GM21619 (cell line): ENCODE measurements around the gene KRT17.
"Not testable (repeated sequence)": the region's sequence is repeated elsewhere in the genome, so short reads cannot be mapped to it uniquely, and the experiment has no call there.

Source experiments
- ATAC-seq: cut with Tn5 transposase; IDR thresholded peaks from one replicate; pipeline ENCODE4 v1.9.1; 2021; ENCODE audit not compliant: unreplicated experiment

KRT17 gene

DNA sequence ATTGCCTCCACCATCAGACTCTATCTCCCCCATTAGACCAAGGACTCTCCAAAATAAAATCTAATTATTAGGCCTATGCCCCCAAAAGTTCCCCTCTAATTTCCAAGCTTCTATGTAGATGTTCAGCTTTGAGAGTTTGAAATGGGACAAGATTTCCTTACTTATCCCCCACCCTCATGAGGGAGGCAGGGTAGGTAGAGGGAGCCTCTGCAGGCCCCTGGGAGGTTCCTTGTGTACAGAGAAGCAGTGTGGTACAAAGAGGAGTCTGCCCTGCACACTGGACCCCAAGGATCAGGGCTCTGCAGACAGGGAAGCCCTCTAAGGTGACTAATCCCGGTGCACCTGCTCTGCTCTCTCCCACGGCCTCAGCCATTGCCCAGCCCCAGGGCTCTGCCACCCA lies 2.5 kb downstream of the KRT17 start:
- no peak for ATAC-seq

DNA sequence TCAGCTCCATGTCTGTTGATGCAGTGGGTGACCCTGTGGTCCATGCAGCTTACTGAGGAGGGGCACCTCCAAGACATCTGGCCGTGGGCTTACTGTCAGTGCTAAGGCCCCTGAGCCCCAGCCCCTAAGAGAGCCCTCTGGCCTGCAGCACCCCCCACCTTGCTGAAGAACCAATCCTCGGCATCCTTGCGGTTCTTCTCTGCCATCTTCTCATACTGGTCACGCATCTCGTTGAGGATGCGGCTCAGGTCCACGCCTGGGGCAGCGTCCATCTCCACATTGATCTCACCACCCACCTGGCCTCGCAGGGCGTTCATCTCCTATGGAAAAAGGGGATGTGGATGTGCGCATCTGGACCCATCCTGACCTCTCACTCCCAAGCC lies 2.9 kb downstream of the KRT17 start:
- ATAC-seq, result not testable (repeated sequence)

DNA sequence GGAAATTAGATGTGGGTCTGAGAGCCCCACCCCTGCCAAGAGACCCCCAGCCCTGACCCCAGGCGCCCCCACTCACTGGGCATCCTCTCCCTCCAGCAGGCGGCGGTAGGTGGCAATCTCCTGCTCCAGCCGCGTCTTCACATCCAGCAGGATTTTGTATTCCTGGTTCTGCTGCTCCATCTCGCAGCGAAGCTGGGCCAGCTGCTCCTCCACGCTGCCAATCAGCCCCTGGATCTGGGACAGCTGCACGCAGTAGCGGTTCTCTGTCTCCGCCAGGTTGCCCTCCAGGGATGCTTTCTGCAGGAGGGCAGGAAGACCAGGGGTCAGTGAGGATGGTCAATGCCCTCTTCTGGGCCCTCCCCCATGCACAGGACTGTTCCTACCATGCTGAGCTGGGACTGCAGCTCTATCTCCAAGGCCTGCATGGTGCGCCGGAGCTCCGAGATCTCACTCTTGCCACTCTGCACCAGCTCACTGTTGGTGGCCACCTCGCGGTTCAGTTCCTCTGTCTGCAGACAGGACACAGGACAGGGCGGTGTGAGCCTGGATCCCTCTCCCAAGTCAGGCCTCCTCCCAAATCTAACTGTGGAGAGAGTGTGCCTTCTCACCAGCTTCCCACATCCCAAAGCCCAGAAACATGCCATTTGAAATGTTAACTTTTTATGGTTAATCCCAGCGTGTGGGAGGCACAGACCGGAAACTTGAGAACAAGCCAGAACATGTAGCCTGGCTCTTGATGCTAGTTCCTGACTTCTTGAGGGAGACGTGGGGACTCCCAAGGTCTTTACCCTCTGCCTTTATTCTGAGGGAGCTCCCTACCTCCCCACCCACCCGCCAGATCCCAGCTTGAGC lies 3.6 kb downstream of the KRT17 start:
- ATAC-seq, result no peak

DNA sequence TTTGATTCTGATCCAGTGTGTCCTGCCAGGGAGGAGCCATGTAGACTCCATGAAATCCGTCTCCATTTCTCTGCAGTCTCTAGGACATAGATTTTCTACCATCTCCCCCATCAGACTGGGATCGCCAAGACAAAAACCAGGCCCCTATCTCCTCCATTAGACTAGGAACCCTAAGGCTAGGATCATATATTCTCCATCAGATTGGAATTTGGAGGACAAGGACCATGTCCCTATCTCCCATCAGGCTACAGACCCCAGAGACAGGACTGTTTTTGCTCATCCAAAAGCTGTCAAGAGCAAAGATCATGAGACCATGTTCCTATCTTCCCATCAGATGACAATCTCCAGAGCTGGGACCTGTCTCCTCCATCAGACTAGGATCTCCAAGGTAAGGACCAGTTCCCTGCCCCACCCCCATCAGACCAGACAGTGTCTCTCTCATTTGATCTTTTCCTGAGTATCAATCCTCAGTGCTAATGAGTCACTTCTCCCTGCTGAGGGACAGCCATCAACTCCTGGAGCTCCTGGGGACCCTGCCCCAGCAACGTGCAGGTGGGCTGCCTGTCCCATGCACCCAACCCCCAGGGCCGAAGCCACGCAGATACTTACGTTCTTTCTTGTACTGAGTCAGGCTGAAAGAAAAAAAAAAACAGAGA lies 4.3 kb downstream of the KRT17 start:
- not testable (repeated sequence) for ATAC-seq

DNA sequence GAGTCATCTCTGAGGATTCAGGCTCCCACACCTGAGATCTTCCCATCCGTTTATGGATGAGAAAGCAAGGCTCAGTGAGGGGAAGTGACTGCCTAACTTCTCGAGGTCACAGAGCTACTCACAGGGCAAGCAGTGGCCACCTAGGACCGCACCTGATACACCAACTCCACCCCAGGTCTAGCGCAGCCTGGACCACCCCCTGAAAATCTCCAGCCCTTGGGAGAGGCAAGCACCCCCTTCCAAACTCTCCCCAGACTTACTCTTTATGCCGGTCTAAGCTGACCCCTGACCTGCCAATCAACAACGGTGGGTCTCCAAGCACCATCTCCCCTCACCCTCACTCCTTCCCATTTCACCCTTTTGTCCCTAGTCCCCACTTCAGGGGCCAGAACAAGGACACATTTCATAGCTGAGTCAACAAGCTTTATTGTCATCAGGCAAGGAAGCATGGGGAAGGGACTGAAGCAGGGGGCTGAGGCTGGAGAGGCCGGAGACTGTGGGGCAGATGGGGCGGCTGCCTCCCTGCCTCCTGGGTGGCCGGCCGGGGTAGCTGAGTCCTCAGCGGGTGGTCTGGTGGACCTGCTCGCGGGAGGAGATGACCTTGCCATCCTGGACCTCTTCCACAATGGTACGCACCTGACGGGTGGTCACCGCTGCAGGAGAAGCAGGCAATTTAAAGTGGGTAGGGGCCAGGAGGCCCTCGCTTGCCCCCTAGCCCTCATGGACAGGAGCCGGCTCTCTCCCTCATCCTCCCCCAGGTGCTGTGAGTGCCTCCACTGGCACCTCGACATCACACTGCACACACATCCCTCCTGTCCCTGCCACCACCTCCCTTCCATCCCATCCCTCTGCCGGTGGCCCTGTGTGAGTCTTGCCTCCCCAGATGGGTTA lies 5.1 kb downstream of the KRT17 start:
- no peak for ATAC-seq

DNA sequence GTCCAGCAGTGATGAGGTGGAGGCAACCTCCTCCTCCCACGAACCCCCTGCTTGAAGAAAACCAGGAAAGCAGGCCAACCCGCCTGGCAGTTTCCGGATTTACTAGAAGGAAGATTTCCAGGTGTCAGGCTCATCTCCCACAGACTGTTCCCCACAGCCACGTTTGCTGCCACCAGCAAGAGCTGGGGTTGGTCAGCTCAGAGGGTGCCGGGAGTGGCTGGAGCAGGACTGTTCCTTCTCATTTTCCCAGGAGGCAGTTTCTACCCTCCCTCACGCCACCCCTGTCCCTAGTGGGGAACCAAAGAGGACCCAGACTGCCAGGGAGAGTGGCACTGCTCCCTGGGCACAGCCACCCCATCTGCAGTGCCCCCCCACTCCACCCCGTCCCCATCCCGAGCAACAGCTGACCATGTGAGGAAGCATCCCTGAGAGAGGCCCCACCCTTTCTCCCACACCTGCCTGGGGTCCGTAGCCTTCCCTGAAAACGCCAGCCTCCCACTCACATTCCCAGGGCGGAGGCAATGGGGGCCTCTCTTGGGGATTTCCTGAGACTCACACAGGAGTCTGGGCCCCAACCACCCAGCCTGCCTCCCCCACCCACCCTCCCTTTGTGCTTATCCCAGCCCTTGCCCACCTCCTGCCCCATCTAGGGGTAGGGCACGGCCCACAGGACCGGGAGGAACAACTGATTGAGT lies 5.9 kb downstream of the KRT17 start:
- ATAC-seq, result no peak

DNA sequence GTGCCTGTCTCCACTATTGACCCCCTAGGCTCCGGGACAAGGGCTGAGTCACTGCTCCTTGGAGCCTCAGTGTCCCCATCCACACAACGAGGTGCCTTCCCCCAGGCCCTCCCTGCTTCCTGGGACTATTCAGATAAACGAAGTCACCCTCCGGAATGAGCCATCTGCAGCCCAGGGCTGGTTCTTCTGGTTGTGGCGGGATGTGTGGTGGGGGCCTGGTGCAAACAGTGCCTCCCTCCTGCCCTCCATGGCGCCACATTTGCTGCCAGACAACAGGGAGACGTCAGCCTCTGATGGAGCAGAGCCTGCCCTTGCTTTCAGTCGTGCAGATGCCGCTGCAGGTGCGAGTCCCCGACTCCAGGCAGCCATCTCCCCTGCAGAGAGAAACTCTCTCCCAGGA lies 6.7 kb downstream of the KRT17 start:
- no peak for ATAC-seq

DNA sequence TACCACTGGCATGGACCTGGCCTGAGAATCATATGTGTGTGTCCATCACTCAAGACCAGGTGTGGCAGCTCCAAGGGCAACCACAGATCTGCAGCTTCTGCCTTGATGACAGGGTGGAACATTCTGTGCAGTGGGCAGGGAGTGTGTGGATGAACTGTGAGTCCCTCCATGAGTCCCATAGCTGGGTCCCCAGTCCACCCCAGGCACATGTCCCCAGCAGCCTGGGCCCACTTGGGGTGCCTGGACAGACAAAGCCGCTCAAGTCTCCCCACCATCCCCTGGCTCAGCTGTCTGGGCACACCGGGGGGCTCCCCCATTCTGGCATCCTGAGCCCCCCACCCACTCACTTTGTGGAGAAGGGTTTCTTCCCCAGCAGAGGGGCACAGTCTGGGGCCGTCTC lies 7.2 kb downstream of the KRT17 start:
- ATAC-seq, result no peak

DNA sequence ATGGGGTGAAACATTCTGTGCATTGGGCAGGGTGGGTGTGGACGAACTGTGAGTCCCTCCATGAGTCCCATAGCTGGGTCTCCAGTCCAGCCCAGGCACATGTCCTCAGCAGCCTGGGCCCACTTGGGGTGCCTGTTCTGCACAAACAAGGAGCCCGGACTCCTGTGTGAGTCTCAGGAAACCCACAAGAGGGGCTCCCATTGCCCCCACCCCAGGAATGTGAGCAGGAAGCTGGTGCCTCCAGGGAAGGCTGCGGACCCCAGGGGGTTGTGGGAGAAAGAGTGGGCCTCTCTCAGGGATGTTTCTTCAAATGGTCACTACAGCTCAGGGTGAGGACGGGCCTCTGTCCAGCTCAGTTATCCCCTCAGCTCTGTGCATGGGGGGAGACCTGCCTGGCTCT lies 7.9 kb downstream of the KRT17 start:
- not testable (repeated sequence) for ATAC-seq

DNA sequence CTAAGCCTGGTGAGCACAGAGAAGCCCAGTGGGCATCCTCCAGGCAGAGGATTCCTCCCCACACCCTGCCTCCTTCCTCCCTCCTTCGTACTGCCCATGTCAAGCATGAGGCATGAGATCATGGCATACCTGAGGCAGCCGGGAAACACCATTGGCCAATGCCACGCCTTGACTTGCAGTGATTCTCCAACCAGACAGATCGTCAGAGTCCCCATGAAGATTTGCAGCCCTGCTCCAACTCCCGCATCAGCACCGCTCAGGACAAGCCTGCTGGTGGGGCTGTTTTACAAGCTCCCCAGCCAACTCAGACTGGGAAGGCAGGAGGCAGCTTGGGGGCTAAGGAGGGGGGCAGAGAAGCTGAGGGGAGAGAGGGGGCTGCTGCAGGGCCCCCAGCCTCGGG lies 8.9 kb downstream of the KRT17 start:
- ATAC-seq, result no peak

DNA sequence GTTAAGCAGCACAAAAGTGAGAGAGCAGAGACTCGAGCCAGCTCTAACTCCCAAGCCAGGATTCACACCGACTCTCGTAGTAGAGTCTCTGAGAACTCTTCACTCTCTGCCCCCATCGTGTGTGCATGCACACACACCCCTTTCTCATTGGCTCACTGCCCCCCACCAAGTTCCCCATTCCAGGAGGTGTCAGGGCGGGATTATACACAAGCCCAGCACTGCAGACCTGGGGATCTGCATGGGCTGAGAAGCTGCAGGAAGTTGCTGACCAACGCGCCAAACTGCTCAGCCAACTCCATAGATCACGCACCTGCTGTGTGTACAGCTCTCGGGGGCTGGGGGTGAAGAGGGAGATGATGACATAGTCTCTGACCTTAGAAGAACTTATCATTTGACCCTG lies 9.6 kb downstream of the KRT17 start:
- not testable (repeated sequence) for ATAC-seq

DNA sequence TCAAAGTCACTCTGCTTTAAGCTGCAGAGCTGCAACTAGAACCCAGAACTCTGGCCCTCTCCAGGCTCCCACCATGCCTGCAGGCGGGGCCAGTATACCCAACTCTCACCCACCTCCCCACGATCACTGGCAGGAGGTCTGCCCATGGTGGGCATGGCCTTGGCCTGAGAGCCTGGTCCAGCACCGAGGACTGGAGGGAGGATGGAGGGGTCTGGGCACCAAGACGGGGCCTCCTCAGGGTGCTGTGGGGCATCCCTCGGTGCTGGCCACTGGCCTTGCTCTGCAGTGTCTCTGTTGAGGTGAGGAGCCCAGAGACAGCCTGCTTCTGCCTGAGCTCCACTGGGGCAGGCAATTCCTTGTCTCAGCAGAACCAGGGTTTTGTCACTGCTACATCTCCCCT lies 10.3 kb downstream of the KRT17 start:
- no peak for ATAC-seq

DNA sequence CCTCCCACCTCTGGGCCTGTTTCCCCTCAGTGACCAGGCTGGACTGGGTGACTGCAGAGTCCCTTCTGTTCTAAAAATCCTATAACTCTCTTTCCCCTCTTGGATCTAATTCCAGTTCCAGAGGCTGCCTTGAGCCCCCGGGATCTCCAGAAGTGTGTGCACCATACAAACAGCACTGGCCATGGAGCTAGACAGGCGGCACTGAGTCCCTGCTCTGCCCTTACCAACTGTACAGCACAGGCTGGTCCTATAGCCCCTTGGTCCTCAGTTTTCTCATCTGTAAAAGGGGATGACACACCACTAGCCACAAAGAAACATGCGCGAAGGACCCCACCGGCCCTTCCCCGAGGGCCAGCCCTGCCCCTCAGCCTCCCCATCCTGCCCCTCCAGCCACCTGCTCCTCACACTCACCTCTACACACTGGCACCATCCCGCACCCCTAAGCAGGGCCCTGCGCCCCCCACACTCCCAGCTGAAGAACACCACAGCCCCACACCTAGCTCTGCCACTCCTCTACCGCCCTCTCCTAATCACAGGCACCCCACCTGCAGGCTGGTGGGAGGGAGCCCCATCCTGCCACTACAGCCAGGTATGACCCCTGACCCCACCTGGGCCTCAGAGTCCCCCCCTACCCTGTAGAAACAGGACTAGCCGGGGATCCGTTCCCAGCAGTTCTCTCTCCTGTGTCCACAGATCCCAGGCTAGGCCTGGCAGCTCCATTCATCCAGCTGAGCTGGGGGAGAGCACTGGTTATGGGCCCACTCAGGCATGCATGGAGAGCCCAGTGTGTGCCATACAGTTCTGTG lies 10.9 kb downstream of the KRT17 start:
- no peak for ATAC-seq

DNA sequence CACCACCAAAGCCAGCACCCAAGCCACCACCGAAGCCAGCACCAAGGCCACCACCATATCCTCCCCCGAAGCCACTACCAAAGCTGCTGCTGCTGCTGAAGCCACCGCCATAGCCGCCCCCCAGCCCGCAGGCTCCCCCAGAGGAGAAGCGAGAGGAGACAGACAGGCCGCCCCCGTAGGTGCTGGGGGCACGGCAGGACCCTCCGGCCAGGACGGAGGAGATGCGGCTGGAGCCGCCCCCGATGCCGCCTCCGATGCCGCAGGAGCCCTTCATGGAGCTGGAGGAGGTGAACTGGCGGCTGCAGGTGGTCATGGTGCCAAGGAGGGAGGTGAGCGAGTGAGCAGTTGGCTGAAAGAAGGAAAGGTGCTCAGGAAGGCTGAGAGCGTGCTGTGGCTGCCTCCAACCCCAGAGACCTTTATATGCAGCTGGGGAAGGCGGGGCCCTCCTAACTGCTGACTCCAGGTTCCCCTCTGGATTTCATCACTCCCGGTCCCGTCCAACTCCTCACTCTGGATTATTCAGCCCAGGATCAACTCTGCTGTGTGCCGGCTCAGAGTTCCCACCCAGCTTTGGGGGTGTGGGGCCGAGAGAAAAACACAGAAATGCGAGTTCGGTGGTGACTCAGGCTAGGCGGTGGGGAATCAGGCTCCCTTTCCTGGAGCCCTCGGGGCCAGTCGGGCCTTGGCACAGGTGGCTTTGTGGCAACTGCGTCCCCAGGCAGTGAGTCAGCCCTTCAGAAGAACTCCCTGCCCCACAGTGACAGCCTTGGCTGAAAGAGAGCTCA lies 11.8 kb downstream of the KRT17 start, which contains the start of gene KRT16:
Gene KRT16, minus strand, starts transcription at position 392 of the 785 bp plus-strand sequence. Its CDS starts 79 bp downstream, at position 313.
- ATAC-seq, result not testable (repeated sequence)

DNA sequence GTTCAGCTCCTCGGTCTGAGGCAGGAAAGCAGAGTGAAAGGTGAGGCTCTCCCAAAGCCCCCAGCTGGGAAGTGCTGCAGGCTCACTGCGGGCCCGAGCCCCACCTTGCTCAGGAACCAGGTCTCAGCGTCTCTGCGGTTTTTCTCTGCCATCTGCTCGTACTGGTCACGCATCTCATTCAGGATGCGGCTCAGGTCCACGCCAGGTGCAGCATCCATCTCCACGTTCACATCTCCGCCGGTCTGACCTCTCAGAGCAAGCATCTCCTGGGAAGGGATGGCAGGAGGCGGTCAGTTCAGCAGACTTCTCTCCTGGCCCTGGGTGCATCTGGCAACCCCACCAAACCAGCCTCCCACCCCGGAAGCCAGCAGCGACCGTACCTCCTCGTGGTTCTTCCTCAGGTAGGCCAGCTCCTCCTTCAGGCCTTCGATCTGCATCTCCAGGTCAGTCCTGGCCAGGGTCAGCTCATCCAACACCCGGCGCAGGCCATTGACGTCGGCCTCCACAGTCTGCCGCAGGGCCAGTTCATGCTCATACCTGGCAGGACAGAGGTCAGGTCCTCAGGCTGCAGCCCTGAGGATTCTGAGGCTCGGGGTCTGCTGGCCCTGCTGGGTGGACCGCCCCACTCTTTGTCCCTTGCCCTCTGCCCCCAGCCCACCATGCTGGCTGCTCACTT lies 13.3 kb downstream of the KRT17 start:
- no peak for ATAC-seq

DNA sequence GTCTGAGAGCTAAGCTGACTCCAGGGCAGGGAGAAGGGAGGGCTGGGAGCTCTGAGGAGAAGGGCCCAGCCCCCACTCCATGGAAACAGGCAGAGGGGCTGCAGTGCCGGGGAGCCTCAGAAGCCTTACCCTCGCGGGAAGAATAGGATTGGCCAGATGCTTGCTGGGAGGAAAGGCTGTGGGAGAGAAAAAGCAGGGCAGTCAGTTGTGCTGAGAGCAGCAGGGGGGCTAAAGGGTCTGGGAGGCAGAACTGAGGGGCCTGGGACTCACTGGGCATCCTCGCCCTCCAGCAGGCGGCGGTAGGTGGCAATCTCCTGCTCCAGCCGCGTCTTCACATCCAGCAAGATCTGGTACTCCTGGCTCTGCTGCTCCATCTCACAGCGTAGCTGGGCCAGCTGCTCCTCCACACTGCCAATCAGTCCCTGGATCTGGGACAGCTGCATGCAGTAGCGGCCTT lies 14.3 kb downstream of the KRT17 start:
- ATAC-seq, result not testable (repeated sequence)

DNA sequence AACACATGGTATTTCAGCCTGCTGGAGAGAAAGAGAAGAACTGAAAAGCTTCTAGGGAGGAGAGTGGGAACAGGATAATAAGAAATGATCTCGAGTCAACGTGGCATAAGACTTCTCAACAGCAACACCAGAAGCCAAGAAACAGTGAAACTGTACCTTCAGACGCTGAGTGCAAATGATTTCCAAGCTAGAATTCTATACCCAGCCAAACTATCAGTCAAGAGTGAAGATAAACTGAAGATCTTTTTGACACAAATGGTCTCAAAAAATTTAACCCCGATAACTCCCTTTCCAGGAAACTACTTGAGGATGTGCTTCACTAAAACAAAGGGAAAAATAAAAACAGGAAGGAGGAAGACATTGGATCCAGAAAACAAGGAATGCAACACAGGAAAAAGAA lies 17.4 kb downstream of the KRT17 start:
- ATAC-seq, result not testable (repeated sequence)

DNA sequence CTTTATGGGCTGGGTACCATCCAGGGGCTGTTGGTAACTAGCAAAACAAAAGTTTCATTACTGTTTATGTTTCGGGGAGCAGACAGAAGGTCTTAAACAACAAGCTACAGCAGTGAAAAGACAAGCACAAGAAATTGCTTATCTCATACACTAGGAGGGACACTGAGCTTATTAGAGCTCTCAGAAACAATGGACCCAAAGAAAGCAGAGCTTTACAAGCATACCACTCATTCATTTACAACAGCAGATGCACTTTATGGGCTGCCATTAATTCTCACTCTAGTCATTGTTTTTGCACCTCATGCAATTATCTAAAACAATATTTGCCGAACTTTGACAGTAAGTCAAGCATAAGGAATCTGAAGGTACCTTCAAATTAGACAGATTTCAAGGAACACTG lies 21.9 kb downstream of the KRT17 start:
- ATAC-seq, result no peak

DNA sequence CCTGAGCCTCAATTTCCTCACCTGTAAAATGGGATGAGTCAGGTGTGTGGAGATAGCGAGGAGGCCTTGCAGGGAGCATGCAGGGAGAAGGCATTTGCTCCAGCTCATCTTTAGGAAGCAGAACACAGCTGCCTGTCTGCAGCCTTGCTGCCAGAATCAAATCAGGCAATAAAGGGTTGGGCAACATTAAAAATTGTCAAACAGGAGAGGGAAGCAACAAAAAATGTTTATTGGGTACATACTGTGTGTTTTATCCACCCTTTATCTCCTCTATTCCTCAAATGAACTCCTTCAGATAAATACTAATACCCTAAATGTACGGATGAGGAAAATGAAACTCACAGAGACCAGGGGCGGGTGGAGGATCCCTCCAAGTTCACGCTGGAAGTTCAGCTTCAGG lies 24.1 kb downstream of the KRT17 start:
- no peak for ATAC-seq
